Ureter (tissue), 1 donor: Measurements from ENCODE around the gene B4GALT7. TPM values are rescaled to one million over a fixed set of nuclear protein-coding genes. Genes with fewer than 3 reads are reported as not detected.
A peak's percentile ranks its signal among the peaks of the same experiment; 100 is the strongest.

Experiments
- DNase-seq: peaks from one replicate; pipeline ENCODE4 v3.0.0-alpha.2; 2020; ENCODE audit warnings: low spot score
- total RNA-seq: library from RNA; stranded (reverse); gene quantifications from one replicate; pipeline ENCODE4 v1.2.4, GENCODE V29; 2023
- donor health status: DM: yes; HTN: yes; CAD: no.

B4GALT7 gene
- total RNA-seq, 1 donor from 2014 or later: 45.7 TPM

DNA sequence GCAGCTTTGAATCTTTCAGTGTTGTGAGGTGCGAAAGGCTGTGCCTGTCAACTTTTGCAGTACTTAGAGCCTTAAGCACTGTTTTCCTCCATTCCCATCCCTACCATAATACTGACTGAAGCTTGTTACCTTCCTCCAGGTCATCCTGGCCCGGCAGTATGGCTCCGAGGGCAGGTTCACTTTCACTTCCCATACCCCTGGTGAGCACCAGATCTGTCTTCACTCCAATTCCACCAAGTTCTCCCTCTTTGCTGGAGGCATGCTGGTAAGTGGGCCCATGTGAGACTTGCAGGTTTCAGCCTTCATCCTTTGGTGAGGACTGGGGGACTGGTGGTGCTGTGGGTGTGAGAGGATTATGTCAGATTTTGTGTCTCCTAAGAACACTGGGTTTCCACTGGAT is 6.4 kb upstream of the B4GALT7 start:
- DNase-seq: no peak

DNA sequence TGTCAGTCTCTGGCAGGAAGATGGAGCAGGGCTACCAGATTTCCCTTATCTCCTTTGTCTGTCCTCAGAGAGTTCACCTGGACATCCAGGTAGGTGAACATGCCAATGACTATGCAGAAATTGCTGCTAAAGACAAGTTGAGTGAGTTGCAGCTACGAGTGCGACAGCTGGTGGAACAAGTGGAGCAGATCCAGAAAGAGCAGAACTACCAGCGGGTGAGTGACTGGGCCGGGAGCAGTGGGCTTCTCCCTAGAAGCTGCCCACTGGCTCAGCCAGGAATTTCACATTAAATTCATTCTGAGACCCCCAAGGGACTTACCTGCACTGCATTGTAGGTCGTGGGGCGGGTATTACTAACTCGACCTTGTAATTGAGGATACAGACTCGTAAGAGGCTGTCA is 5.9 kb upstream of the B4GALT7 start:
- no peak for DNase-seq

DNA sequence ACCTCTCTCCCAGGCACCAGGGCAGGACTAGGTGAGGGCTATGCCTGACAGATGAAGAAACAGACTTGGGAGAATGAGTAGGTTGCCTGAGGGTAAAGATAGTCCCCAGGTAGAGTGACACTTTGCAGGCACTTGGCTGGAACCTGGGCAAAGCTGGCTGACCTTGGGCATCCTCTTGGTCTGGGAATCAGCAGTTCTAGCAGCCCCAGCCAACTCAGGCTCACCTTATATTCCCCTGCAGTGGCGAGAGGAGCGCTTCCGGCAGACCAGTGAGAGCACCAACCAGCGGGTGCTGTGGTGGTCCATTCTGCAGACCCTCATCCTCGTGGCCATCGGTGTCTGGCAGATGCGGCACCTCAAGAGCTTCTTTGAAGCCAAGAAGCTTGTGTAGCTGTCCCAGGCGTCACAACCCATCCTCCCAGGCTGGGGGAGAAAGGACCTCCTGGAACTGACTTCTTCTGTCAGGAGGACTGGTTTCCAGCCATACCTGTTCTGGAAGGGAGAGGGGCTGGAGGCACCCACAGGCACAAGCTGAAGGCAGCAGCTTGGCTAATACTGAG is 4.8 kb upstream of the B4GALT7 start:
- no peak for DNase-seq

DNA sequence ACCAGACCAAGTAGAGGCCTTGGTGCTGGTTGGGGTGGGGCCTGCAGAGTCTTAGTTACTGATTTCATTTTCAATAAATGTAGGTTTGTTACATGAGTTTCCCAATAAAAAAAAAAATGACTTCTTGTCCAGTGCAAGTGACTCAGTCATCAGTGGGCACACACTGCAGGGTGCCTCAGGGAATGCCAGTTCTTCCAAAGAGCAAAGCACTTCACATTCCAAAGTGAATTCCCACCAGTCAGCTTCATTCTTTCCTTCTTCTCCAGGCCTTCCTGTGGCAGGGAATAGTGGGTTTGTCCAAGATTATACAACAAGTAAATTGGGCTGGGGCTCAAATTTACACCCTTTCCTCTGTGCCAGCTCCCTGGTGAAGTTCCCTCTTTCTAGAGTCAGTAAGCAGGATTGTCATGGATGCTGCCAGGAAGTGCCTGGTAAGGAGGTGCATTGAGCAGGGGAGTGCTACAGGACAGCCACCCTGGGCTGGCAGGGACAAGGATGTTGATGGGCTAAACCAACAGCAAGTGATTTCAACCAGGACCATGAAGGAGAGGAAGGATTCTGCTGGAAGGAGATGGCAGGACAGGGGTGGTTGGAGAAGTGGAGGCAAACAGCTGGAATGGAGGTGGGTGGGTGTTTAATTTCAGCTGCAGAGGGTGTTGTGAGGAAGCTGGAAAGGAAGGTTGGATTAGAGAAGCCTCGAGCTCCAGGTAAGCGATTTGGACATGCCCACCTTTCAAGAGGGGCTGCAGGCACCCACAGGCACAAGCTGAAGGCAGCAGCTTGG is 3.7 kb upstream of the B4GALT7 start:
- no peak for DNase-seq

DNA sequence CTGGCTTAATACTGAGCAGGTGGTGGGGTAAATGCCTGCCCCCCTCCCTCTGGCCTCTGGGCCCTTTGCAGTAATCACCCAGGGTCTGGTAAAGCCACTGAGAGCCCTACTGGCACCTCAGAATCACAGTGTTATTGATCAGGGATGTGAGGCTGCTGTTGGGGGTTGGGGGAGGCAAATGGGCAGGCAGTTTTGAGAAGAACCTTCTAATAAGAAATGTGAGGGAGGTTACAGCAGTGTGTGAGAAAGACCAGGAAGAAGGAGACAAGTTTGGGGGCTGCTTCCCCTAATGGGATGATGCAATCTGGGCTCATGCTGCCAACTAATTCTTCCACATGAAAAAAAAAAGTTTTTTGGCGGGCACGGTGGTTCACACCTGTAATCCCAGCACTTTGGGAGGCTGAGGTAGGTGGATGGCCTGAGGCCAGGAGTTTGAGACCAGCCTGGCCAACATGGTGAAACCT is 3.1 kb upstream of the B4GALT7 start:
- no peak for DNase-seq

DNA sequence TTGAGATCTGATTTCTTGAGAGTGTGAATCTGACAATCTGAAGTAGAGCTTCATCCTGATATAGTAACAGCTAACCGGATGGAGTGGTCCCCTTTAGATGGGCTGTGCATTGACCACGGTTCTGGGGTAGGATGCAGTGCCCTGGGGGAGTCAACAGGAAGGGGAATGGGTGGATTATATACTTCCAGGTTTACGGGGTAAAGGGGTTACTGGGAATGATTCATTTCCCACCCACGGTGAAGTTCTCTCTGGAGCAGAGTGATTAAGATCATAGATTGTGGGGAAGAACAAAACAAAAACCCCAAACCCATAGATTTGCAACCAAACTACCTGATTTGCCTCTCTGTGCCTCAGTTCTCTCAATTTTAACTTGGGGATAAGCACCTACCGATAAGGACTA is 1.5 kb upstream of the B4GALT7 start:
- DNase-seq: no peak

DNA sequence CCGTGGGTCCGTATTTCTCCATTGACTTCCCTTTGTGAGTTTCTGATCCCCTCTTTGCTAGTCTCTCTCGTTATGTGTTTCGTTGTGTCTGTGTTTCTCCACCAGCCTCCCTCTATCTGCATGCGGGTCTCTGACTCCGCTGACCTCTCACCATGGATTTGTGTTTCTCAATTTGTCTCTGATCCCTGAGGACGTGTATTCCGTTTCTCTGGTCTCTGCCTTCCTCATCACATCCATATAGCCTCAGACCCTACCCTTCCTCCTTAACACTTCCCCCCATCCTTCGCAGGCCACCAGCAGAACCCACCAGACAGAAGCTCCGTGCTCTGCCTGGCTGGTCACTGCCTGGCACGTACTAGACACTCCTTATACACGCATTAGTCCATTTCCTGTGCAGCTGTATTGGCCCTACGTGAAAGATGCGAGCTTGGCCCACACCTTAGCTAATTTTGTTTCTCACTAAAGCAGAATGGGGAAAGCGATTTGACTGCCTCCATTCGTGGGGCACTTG is 631 bp downstream of the B4GALT7 start:
- DNase-seq: no peak

DNA sequence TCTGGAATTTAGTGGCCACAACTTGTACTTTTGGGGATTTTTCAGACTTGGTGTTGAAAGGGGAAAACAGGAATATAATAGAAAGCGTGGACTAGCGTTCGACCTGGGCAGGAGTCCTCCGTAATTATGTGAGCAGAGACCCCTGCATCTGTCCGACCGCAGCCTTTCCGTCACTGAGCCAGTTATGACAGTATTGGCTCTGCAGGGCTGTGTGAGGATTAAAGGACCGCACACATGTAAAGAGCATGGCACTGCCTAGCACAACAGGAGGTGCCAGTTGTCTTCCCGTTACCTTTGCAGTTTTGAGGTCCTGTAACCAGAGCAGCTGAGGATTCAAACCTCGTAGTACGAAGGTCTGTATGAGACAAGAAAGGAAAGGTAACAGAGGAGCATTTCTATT is 1.2 kb downstream of the B4GALT7 start:
- DNase-seq: no peak

DNA sequence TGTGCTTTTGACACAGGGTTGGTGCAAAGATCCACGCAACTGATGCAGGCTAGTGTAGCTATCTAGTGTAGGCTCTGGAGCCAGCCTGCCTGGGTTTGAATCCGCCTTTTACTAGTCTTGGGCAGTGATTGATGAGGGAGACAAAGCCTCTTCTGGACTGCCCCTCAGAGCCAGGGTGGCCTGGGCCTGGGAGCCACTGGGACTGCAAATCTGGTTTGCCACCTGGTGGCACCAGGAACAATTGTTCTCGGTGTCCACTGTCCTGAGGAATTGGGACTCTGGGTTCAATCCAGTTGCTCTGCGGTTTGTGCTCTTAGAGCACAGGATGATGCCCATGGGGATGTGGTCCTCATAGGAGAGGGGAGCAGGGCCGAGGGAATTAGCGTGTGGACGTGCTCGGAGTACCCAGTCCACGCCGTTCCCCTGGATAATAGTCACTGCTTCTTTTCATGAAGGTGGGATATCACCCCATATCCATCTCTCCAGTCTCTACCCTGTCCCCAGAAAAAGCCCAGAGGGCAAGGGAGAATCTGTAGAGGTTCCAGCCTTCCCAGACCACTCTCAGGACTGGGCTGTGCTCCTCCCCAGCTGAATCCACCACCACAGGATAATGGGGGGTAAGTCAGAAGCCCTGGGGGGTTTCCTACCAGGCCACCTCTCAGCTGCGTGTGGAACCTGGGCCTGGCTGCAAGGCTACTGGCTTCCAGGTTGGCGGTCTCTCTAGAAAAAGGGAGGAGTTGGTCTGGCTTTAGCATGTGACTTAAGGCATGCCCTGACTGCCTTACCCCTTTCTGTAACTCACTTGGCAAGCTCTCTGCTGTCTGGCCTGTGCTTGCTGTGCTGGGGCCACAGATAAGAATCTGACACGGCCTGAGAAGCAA is 1.9 kb downstream of the B4GALT7 start:
- DNase-seq: no peak

DNA sequence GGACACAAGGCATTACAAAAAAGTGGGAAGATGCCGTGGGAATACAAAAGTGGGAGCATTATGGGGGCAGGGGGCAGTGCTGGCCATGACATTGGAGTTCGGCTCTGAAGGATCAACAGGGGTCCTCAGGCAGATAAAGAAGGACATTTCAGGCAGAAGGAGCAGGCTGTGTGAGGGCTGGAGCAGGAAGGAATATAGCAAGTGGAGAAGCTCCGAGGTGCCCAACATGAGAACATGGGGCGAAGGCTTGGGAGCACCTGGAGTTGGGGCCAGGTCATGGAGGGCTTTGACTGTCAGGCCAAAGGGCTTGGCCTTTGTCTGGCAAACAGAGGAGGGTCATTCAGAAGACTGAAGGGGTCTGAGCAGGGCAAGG is 2.5 kb downstream of the B4GALT7 start:
- no peak for DNase-seq

DNA sequence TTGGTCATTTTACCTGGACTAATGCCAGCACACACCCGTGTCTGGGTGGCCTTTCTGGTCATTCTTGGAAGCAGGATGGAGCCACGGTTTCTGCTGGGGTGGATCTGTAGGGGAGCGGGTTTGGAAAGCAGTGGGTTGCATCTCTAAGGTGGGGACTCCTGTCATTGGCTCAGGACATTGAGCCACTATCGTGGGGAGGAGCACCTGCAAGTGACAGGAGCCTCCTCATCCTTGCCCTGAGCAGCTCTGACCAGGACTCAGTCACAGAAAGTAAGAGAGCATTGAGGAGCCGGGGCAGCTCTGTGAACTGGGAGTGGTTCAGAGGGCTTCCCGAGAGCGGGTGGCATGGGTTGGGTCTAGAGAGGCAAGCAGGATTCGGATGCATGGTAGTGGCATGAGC is 3.7 kb downstream of the B4GALT7 start:
- no peak for DNase-seq

DNA sequence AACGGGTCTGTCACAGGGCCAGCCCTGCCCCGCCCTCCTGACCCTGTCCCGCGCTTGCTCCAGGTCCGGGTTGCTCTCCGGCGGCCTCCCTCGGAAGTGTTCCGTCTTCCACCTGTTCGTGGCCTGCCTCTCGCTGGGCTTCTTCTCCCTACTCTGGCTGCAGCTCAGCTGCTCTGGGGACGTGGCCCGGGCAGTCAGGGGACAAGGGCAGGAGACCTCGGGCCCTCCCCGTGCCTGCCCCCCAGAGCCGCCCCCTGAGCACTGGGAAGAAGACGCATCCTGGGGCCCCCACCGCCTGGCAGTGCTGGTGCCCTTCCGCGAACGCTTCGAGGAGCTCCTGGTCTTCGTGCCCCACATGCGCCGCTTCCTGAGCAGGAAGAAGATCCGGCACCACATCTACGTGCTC is 4.2 kb downstream of the B4GALT7 start:
- no peak for DNase-seq

DNA sequence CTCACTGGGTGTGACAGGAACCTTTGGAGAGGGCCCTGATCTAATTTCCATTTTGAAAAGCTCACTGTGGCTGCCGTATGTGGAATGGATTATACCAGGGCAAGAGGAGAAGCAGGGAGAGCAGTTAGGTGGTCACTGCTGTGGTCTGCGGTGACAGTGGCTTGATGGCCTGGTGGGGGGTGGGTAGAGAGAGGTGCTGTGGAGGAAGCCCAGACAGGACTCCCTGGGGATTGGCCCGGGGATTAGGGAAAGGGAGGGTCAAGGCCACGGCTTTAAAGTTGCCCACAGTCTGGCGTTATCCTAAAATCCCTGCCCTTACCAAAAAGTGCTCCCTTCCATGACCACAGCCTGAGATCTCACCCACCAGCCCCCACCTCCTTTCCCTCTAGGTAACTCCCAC is 4.7 kb downstream of the B4GALT7 start:
- no peak for DNase-seq

DNA sequence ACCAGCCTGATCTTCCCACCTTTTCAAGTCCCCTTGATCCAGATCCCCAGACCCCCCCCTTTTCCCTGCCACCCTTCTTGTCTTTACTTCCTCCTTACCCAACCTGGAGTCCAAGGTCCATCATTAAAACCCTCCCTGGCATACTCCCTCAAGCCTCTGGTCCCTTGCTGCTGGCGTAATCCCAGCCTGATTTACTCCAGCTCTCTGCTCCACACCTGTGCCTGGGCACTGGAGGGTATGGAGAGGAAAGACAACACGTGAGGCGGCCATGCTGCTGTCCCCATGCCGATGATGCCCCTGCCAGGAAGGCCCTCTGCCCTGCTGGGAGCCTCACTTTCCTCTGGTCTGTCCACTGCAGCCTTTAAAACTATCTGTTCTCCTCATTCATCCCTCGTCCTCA is 5.1 kb downstream of the B4GALT7 start:
- DNase-seq: no peak

DNA sequence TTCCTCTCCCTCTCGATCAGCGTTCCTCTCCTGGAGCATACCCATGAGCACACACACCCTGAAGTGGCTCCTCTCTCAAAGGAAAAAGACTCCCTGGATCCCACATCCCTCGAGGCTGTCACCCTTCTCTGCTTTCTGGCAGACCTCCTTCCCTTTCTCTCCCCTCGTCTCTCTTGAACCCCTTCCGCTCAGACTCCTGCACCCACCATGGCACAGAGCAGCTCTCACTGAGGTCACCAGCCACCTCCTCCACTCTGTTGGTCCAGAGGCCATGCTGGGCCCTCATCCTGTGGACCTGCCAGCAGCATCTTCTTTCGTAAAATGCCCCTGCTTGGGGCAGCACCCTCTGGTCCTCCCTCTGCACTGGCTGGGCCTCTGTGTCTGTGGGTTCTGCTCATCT is 5.7 kb downstream of the B4GALT7 start:
- no peak for DNase-seq

DNA sequence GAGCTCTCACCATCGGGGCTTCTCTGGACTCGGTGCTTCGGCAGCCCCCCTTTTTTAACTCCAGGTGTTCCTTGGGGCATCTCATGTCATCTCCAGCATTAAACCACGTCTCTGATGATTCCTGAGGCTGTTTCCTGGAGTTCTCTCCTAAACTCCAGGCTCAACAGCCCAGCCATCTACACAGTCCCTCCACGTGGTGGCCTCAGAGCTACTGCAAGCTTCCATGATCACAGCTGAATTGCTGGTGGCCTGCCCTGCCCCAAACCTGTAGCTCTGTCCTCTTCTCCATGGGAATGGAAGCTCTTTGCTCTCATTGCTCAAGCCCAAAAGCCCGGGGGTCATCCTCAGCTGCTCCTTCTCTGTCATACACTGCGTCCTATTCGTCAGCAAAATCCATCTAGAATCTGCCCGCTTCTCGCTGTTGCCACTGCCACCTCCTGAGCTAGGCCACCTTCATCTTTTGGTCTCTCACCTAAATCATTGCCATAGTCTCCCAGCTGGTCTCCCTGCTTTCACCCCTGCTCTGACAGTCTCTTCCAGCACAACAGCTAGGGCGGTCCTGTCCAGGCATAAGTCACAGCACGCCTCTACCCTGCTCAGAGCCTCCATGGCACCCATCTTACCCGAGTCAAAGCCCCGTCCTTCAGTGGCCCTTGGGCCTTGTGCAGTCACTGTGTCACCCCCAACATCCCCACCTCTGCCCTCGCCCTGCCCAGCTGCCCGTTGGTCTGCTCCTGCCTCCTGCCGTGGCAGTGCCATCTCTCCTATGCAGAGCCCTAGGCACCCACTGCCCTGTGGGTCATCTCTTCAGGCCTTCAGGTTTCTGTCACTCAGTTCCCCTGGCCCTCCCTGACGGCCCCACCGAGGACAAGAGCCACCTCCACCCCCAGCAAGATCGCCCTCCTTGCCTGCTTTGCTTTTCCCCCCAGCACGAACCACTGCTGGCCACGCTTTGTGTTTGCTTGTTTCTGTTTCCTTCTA is 6.4 kb downstream of the B4GALT7 start:
- no peak for DNase-seq

DNA sequence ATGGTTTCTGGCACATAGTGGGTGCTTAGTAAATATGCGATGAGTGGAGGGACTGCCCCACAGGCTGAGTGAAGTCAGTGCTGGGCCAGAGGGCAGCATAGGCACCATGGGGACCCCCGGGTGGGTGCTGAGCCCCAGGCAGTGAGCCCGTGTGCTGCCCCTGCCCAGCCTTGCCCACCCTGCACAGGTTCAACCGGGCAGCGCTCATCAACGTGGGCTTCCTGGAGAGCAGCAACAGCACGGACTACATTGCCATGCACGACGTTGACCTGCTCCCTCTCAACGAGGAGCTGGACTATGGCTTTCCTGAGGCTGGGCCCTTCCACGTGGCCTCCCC is 7.2 kb downstream of the B4GALT7 start:
- DNase-seq: no peak

DNA sequence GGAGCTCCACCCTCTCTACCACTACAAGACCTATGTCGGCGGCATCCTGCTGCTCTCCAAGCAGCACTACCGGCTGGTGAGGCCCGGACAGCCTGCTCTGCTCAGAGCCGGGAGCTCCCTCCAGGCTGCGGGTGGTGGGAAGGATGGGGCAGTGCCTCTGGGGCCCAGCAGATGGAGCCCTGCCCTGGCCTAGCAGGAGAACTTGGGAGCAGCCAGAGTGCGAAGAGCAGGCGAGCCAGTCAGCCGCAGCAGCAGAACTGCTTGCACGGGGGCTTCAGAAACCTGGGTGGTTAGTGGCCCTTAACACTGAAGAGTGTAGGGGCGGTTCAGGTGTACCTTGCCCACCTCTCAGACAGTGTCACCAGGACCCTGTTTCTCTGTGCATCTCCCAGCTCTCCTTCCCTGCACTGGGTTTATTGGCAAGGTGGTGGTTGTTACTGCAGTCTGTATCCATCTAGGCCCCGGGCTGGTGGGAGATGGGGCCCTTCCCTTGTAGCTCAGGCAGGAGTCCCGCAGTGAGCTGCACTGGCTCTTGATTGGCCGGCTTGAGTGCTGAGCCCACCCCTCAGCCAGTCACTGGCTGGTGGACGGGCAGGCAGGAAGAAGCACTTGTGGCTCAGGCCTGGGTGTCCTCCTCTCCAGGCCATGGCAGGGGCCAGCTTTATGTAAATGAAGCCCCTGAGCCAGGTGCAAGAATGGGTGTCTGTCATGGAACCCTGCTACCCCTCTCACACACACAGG is 7.7 kb downstream of the B4GALT7 start:
- DNase-seq: peak; percentile 86

DNA sequence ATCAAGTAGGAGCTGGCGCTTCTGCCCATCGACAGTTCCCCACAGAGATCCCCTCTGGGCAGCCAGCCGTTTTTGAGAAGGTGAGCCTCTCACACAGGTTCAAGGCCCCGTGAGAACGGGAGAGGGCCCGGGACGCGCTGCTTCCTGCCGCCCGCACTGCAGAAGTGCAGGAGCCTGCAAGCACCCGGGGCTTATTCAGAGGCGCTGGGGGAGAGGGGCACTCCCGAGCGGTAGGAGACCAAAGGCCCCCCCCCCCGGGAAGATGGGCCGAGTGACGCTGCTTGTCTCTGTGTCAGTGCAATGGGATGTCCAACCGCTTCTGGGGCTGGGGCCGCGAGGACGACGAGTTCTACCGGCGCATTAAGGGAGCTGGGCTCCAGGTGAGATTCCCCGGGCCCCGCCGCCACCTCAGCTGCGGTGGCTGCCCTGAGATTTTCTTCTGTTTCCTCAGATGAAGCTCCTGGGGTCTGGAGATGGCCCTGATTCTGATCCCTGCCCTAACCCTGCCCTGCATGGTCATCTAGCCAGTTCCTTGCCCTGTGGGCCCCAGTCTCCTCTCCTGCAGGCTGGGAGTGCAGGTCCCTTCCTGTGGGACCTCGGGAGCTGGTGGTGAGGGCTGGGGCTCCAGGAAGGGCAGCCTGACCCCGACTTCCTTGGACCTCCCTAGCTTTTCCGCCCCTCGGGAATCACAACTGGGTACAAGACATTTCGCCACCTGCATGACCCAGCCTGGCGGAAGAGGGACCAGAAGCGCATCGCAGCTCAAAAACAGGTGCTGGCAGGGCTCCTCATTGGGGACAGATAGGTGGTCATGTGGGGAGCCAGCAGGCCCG is 8.5 kb downstream of the B4GALT7 start:
- DNase-seq: no peak
